ENCODE data around the gene SPPL3. TPM values are rescaled to one million over a fixed set of nuclear protein-coding genes. Genes with fewer than 3 reads are reported as not detected.
"Not testable (repeated sequence)": the region's sequence is repeated elsewhere in the genome, so short reads cannot be mapped to it uniquely, and the experiment has no call there.

The SPPL3 gene
- total RNA-seq, 1 experiment from 2014 or later, result 18.8 TPM

DNA sequence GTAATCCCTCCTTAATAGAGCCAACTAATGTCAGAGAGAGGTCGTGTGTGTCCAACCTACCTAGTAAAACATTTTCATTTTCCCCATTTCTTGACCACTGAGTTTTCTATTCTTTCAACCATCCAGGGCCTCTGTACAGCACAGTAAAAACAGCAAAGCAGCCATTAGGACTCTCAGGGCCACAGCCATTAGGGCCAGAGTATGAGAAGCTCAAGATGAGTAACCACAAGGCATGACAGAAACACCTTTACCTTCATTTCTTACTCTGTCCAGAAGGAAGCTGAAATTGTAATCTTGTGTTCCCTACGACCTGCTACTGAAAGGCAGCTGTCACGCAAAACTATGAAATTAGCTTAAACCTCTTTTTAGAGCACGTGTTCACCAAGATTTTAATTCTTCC is 2.3 kb downstream of the SPPL3 start:
- peak; percentile 25 for DNase-seq
- Histone ChIP-seq H3K9ac (ENCODE audit: low read length) (no peak overlapping the region), H4K20me1 (ENCODE audit: low read length) (peaks cover 16% of the 10 kb centered on the region; the same call in 1 of the 2 replicates), H3K27me3 (ENCODE audit: low read length) (no peaks in the 10 kb centered on the region), H3F3A (ENCODE audit: low read length, unreplicated experiment) (no peaks in the 10 kb centered on the region), H3K4me1 (ENCODE audit: insufficient read depth, low read length) (peaks cover 12% of the 10 kb centered on the region), H3K9me3 (ENCODE audit: low read length) (no peaks in the 10 kb centered on the region), H2AFZ (ENCODE audit: low read length) (no peak overlapping the region), H3K4me3 (ENCODE audit: low read length) (peak overlapping the region; percentile 94), H3K9me2 (replicated peaks; ENCODE audit: low read length) (no peaks in the 10 kb centered on the region), H3K4me2 (ENCODE audit: low read length) (peak overlapping the region; percentile 93), H3K27ac (ENCODE audit: low read length) (no peak overlapping the region), H3K79me2 (ENCODE audit: low read length) (peaks cover 66% of the 10 kb centered on the region), H3K36me3 (ENCODE audit: low read depth, low read length) (0 out of 2 replicates have a peak, but pooled peaks cover 6% of the 10 kb centered on the region)
- POLR2A ChIA-PET (ENCODE audit: unreplicated experiment), result interaction anchor here (0.6 kb wide), 1 partner anchor 142 kb away, joined by 6 read pairs; no protein-coding TSS in a partner anchor
- intact Hi-C loops (cut with micrococcal nuclease), result loop anchor here (5.0 to 10.0 kb wide), 3 partner anchors 45 to 190 kb away; partner anchors contain the start of gene UNC119B
- BruUV-seq (replicated peaks), result no TSS peak
- no peak for ATAC-seq
- CTCF ChIA-PET, result no interaction called here
- TF ChIP-seq EZH2 (IDR thresholded peaks at IDR 0.05; ENCODE audit: low read length, unreplicated experiment) (no peak), EZH2phosphoT487 (IDR thresholded peaks at IDR 0.05; ENCODE audit: borderline replicate concordance, low read length) (no peak)
- TF ChIP-seq, protein P1, sequence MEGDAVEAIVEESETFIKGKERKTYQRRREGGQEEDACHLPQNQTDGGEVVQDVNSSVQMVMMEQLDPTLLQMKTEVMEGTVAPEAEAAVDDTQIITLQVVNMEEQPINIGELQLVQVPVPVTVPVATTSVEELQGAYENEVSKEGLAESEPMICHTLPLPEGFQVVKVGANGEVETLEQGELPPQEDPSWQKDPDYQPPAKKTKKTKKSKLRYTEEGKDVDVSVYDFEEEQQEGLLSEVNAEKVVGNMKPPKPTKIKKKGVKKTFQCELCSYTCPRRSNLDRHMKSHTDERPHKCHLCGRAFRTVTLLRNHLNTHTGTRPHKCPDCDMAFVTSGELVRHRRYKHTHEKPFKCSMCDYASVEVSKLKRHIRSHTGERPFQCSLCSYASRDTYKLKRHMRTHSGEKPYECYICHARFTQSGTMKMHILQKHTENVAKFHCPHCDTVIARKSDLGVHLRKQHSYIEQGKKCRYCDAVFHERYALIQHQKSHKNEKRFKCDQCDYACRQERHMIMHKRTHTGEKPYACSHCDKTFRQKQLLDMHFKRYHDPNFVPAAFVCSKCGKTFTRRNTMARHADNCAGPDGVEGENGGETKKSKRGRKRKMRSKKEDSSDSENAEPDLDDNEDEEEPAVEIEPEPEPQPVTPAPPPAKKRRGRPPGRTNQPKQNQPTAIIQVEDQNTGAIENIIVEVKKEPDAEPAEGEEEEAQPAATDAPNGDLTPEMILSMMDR (conservative IDR thresholded peaks at IDR 0.05; ENCODE audit: low read depth, low read length), result no peak

GRCh38 chr12:120901101-120901500 is 3.1 kb downstream of the SPPL3 start:
- H3K4me1 ChIP-seq (ENCODE audit: insufficient read depth, low read length), result peaks cover 12% of the 10 kb centered on the region

DNA sequence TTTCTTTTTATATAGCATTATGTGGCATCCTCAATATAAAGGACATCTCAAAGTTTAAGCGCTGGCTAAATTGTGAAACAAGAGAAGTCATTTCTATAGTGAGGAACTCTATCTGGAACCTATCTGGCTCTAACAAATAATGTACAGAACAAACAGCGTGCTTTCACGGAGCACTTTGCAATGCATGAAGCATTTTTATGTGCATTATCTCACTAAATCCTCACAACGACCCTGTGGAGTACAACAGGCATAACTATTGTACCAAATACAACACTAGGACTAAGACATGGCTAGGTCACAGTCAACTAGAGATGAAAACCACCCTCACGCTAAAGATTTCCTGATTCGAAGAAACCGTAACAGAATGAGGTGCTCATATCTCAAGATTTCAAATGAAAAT is 8.6 kb downstream of the SPPL3 start:
- H3K9ac ChIP-seq (ENCODE audit: low read length), result no peak overlapping the region
- H3K36me3 ChIP-seq (ENCODE audit: low read depth, low read length), result peaks cover 11% of the 10 kb centered on the region; the same call in 1 of the 2 replicates
- BruUV-seq (replicated peaks), result no TSS peak
- no peak overlapping the region for H2AFZ ChIP-seq (ENCODE audit: low read length)
- no peak overlapping the region for H3K4me3 ChIP-seq (ENCODE audit: low read length)
- ATAC-seq, result no peak
- peaks cover 87% of the 10 kb centered on the region for H3K79me2 ChIP-seq (ENCODE audit: low read length)
- no peak for DNase-seq
- no peaks in the 10 kb centered on the region for H4K20me1 ChIP-seq (ENCODE audit: low read length)
- no peaks in the 10 kb centered on the region for H3K27me3 ChIP-seq (ENCODE audit: low read length)
- ChIA-PET POLR2A (ENCODE audit: unreplicated experiment) (no interaction called here), CTCF (interaction anchor here (0.5 kb wide), 1 partner anchor 67 kb away, joined by 3 read pairs; no protein-coding TSS in a partner anchor)
- no peaks in the 10 kb centered on the region for H3K9me2 ChIP-seq (replicated peaks; ENCODE audit: low read length)
- no peak overlapping the region for H3K27ac ChIP-seq (ENCODE audit: low read length)
- intact Hi-C loops (cut with micrococcal nuclease), result no loop called here
- no peaks in the 10 kb centered on the region for H3K4me1 ChIP-seq (ENCODE audit: insufficient read depth, low read length)
- H3K9me3 ChIP-seq (ENCODE audit: low read length), result no peaks in the 10 kb centered on the region
- no peaks in the 10 kb centered on the region for H3F3A ChIP-seq (ENCODE audit: low read length, unreplicated experiment)
- no peak overlapping the region for H3K4me2 ChIP-seq (ENCODE audit: low read length)
- TF ChIP-seq EZH2phosphoT487 (IDR thresholded peaks at IDR 0.05; ENCODE audit: borderline replicate concordance, low read length) (no peak), EZH2 (IDR thresholded peaks at IDR 0.05; ENCODE audit: low read length, unreplicated experiment) (no peak)
- TF ChIP-seq, protein P1 (conservative IDR thresholded peaks at IDR 0.05; ENCODE audit: low read depth, low read length), result no peak

More at GRCh38 chr12:120901101-120901500, 3.1 kb downstream of the SPPL3 start:
- CTCF ChIA-PET; H3K4me3 ChIP-seq (ENCODE audit: low read length); BruUV-seq (replicated peaks); DNase-seq; H3K9me2 ChIP-seq (replicated peaks; ENCODE audit: low read length); H3K9me3 ChIP-seq (ENCODE audit: low read length); H2AFZ ChIP-seq (ENCODE audit: low read length); ATAC-seq; POLR2A ChIA-PET (ENCODE audit: unreplicated experiment); H3K27ac ChIP-seq (ENCODE audit: low read length); H3K4me2 ChIP-seq (ENCODE audit: low read length); H3K27me3 ChIP-seq (ENCODE audit: low read length); H3K9ac ChIP-seq (ENCODE audit: low read length); H3K36me3 ChIP-seq (ENCODE audit: low read depth, low read length); H3F3A ChIP-seq (ENCODE audit: low read length, unreplicated experiment): not testable (repeated sequence)
- H3K79me2 ChIP-seq (ENCODE audit: low read length), result peaks cover 74% of the 10 kb centered on the region
- intact Hi-C loops (cut with micrococcal nuclease), result loop anchor here (5.0 to 10.0 kb wide), 3 partner anchors 44 to 189 kb away; partner anchors contain the start of gene UNC119B
- H4K20me1 ChIP-seq (ENCODE audit: low read length), result peaks cover 16% of the 10 kb centered on the region; the same call in 1 of the 2 replicates

All from PC-3 (cell line).